Lower leg skin (tissue), 3 donors: ENCODE measurements around the gene BCL6B.

Experiments
- POLR2A ChIP-seq, 2 donors: fragments of 450-650 bp; IDR thresholded peaks; one replicate each; pipeline ENCODE4 v1.6.1; 2016 to 2017; ENCODE audit warnings: antibody characterized with exemption in 2 of 2, mild to moderate bottlenecking in 1 of 2, moderate library complexity in 1 of 2
- TF ChIP-seq, protein P1 (sequence below), 3 donors: fragments of 450-650 bp; IDR thresholded peaks; one replicate each; pipeline ENCODE4 v1.5.1; 2016; ENCODE audit warnings: antibody characterized with exemption in 3 of 3, mild to moderate bottlenecking in 3 of 3, moderate library complexity in 2 of 3

DNA sequence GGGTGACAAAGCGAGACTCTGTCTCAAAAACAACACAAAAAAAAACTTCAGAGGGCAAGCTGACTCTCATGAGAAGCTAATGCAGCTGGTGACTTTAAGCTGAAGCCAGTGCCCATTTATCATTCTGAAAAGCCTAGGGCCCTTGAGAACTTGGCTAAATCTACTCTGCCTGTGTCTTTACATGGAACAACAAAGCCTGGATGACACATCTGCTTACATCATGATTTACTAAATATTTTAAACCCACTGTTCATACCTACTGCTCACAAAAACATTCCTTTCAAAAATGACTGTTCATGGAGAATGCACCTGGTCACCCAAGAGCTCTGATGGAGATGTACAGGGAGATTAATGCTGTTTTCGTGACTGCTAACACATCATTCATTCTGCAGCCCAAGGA lies 33.1 kb upstream of the BCL6B start:
- TF ChIP-seq, protein P1, sequence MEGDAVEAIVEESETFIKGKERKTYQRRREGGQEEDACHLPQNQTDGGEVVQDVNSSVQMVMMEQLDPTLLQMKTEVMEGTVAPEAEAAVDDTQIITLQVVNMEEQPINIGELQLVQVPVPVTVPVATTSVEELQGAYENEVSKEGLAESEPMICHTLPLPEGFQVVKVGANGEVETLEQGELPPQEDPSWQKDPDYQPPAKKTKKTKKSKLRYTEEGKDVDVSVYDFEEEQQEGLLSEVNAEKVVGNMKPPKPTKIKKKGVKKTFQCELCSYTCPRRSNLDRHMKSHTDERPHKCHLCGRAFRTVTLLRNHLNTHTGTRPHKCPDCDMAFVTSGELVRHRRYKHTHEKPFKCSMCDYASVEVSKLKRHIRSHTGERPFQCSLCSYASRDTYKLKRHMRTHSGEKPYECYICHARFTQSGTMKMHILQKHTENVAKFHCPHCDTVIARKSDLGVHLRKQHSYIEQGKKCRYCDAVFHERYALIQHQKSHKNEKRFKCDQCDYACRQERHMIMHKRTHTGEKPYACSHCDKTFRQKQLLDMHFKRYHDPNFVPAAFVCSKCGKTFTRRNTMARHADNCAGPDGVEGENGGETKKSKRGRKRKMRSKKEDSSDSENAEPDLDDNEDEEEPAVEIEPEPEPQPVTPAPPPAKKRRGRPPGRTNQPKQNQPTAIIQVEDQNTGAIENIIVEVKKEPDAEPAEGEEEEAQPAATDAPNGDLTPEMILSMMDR (IDR thresholded peaks at IDR 0.05) = no peak
- TF ChIP-seq POLR2A (IDR thresholded peaks at IDR 0.05) = no peak
